Mucosa of descending colon (tissue), 3 donors: ENCODE results near the gene NRCAM. TPM values are rescaled to one million over a fixed set of nuclear protein-coding genes. Genes with fewer than 3 reads are reported as not detected.

Experiments used
- ATAC-seq: fragments of 200-7000 bp; cut with Tn5 transposase; one replicate; pipeline ENCODE4 v1.9.1; 2020; ENCODE audit warnings: mild to moderate bottlenecking, moderate library complexity
- DNase-seq, 3 donors: peaks; one replicate each; pipeline ENCODE4 v3.0.0-alpha.2; 2020
- H3K36me3 ChIP-seq: fragments of 200-600 bp; one replicate; pipeline ENCODE4 v1.8.0; 2021; ENCODE audit warnings: low read depth, mild to moderate bottlenecking
- H3K4me1 ChIP-seq: fragments of 200-600 bp; one replicate; pipeline ENCODE4 v1.8.0; 2021; ENCODE audit warnings: low read depth, mild to moderate bottlenecking
- H3K4me3 ChIP-seq: fragments of 200-600 bp; one replicate; pipeline ENCODE4 v1.8.0; 2021; ENCODE audit warnings: mild to moderate bottlenecking
- H3K9me3 ChIP-seq: fragments of 200-600 bp; one replicate; pipeline ENCODE4 v1.8.0; 2021; ENCODE audit warnings: mild to moderate bottlenecking
- intact Hi-C, 2 donors: fragments of 100-400 bp; cut with DNase I in 1 of 2; cut with micrococcal nuclease in 1 of 2; formaldehyde crosslinking; loops; one replicate each; pipeline versions ENCODE4 v1.11.0 to v1.11.1; 2022; cut with DNase I, micrococcal nuclease
- total RNA-seq, 3 donors: library from RNA; stranded (reverse); fragmentation: NEBNext Ultra II Directional in 2 of 3; extraction: Animal tissue kit (Norgen Biotek cat#: 25700) in 2 of 3; gene quantifications; one replicate each; pipeline versions ENCODE4 v1.2.1 to v1.2.4, GENCODE V29; 2021 to 2023
- TF ChIP-seq, protein P1 (sequence below): fragments of 200-600 bp; IDR thresholded peaks from one replicate; pipeline ENCODE4 v1.8.0; 2022; ENCODE audit warnings: antibody characterized with exemption, mild to moderate bottlenecking
- donor health status: DM: no; HTN: no; CAD: no; lungs with moderate emphysema.
- donor health status: DM: no; HTN: no; CAD: no.
- donor health status: DM: no; HTN: yes; CAD: no.

NRCAM gene
- total RNA-seq, 3 donors from 2014 or later = 1.0 to 3.4 (median 2.3) TPM

- ATAC-seq (no peak), DNase-seq (no peak)
- H3K4me3 ChIP-seq = no peak overlapping the region
- no peaks in the 10 kb centered on the region for H3K4me1 ChIP-seq
- TF ChIP-seq, protein P1, sequence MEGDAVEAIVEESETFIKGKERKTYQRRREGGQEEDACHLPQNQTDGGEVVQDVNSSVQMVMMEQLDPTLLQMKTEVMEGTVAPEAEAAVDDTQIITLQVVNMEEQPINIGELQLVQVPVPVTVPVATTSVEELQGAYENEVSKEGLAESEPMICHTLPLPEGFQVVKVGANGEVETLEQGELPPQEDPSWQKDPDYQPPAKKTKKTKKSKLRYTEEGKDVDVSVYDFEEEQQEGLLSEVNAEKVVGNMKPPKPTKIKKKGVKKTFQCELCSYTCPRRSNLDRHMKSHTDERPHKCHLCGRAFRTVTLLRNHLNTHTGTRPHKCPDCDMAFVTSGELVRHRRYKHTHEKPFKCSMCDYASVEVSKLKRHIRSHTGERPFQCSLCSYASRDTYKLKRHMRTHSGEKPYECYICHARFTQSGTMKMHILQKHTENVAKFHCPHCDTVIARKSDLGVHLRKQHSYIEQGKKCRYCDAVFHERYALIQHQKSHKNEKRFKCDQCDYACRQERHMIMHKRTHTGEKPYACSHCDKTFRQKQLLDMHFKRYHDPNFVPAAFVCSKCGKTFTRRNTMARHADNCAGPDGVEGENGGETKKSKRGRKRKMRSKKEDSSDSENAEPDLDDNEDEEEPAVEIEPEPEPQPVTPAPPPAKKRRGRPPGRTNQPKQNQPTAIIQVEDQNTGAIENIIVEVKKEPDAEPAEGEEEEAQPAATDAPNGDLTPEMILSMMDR = no peak
- no peaks in the 10 kb centered on the region for H3K9me3 ChIP-seq
- H3K36me3 ChIP-seq = no peaks in the 10 kb centered on the region
- intact Hi-C loops = no loop called here
These were observed 71.3 kb downstream of the NRCAM start for GRCh38 chr7:108384716-108385483.

GRCh38 chr7:108382932-108383331 is 73.3 kb downstream of the NRCAM start:
- Histone ChIP-seq H3K4me3 (no peak overlapping the region), H3K9me3 (no peaks in the 10 kb centered on the region), H3K36me3 (no peaks in the 10 kb centered on the region), H3K4me1 (no peaks in the 10 kb centered on the region)
- DNase-seq (no peak), ATAC-seq (no peak)
- TF ChIP-seq, protein P1 = no peak
- intact Hi-C loops = no loop called here

DNA sequence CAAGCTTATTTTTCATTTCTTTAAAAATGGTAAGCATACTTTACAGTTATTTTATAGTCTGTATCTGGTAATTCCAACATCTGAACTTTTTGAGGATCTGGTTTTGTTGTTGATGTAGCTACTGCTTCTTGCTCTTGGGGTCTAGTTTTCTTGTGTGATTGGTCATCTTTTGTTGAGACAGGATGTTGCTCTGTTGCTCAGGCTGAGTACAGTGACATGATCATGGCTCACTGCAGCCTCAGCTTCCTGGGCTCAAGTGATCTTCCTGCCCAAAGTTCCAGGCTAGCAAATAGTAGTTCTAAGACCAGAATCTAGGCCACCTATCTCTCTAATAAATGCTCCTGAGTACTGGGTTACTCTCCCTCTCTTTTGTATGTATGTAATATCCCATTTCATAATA is 75.7 kb downstream of the NRCAM start:
- TF ChIP-seq, protein P1 = no peak
- H3K4me1 ChIP-seq = no peaks in the 10 kb centered on the region
- DNase-seq (no peak), ATAC-seq (no peak)
- no peak overlapping the region for H3K4me3 ChIP-seq
- intact Hi-C loops = no loop called here
- H3K36me3 ChIP-seq = no peaks in the 10 kb centered on the region
- H3K9me3 ChIP-seq = no peaks in the 10 kb centered on the region

- TF ChIP-seq, protein P1 = no peak
- no peaks in the 10 kb centered on the region for H3K9me3 ChIP-seq
- H3K4me3 ChIP-seq = no peak overlapping the region
- H3K36me3 ChIP-seq = no peaks in the 10 kb centered on the region
- intact Hi-C loops = no loop called here
- ATAC-seq (no peak), DNase-seq (no peak)
- no peaks in the 10 kb centered on the region for H3K4me1 ChIP-seq
These were observed 80.0 kb downstream of the NRCAM start for GRCh38 chr7:108376206-108376605.

DNA sequence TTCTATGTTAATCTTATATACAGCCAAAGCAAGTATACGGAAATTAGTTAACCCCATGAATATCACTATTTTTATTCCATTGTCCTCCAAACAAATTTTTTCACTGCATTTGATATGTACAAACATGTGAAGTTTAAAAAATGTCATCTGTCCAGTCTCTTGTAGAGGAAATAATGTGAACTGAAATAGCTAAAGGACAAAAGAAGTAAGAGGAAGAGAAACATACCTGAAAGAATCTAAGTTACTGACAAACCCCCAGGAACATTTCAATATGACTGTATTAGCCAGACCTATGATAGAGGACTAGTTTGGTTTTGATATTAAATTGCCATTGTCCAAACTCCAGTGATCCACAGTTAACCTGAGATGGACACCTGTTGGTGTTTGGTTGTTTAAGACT is 80.6 kb downstream of the NRCAM start:
- H3K36me3 ChIP-seq = no peaks in the 10 kb centered on the region
- no peak for DNase-seq
- H3K9me3 ChIP-seq = no peaks in the 10 kb centered on the region
- no peaks in the 10 kb centered on the region for H3K4me1 ChIP-seq
- intact Hi-C loops = no loop called here
- TF ChIP-seq, protein P1 = no peak
- H3K4me3 ChIP-seq = no peak overlapping the region
- no peak for ATAC-seq

- no peaks in the 10 kb centered on the region for H3K36me3 ChIP-seq
- H3K4me1 ChIP-seq = no peaks in the 10 kb centered on the region
- no peaks in the 10 kb centered on the region for H3K9me3 ChIP-seq
- TF ChIP-seq, protein P1 = no peak
- no peak for DNase-seq
- no peak for ATAC-seq
- no peak overlapping the region for H3K4me3 ChIP-seq
- intact Hi-C loops = no loop called here
These were observed 81.3 kb downstream of the NRCAM start for GRCh38 chr7:108374899-108375298.
